ENCODE measurements around the gene SPECC1. TPM values are rescaled to one million over a fixed set of nuclear protein-coding genes. Genes with fewer than 3 reads are reported as not detected.

Gene SPECC1
- total and polyA plus RNA-seq, 2 of the 13 experiments (the other 11 are each of a cell fraction or from before 2014, with no cell fraction given) = 2.3 to 6.9 TPM

- Histone ChIP-seq H3K9me3 (ENCODE audit: low read length) (peaks cover 19% of the 10 kb centered on the region), H3K27me3 (ENCODE audit: control insufficient read depth in 1 of 2, insufficient read depth in 2 of 2, low read length in 2 of 2) (no peaks in the 10 kb centered on the region; a peak in 1 of 5 replicates), H3K27ac (ENCODE audit: extremely low read length, insufficient read depth, low read length) (no peak overlapping the region), H3K4me2 (ENCODE audit: low read depth, low read length) (no peak overlapping the region), H3K4me3 (replicated peaks in 1 of 3; ENCODE audit: insufficient read depth in 1 of 3, low read depth in 2 of 3, low read length in 3 of 3) (no peak overlapping the region), H3K4me1 (ENCODE audit: insufficient read depth, low read length) (no peaks in the 10 kb centered on the region), H4K20me1 (ENCODE audit: insufficient read depth, low read length) (no peaks in the 10 kb centered on the region), H3K36me3 (replicated peaks in 1 of 2; ENCODE audit: control insufficient read depth in 1 of 2, insufficient read depth in 2 of 2, low read length in 2 of 2) (no peaks in the 10 kb centered on the region), H3K79me2 (ENCODE audit: insufficient read depth, low read length) (no peaks in the 10 kb centered on the region), H3K9ac (ENCODE audit: insufficient read depth, low read depth, low read length) (no peak overlapping the region), H2AFZ (ENCODE audit: low read length) (no peak overlapping the region)
- BruUV-seq (replicated peaks) = no TSS peak
- in situ Hi-C loops (cut with HindIII; ENCODE audit: extremely low pct_ligation_motif_present, low pct_unique_long_range_greater_than_20kb) = loop anchor here (25.0 kb wide), 1 partner anchor 320 kb away; the partner anchor contains the start of gene AKAP10
- TF ChIP-seq POLR2AphosphoS5 (IDR thresholded peaks at IDR 0.05; ENCODE audit: low read depth, low read length) (no peak), ZNF557 (CRISPR knock-in tag; IDR thresholded peaks at IDR 0.05) (no peak), HDAC1 (CRISPR knock-in tag; IDR thresholded peaks at IDR 0.05) (no peak), TGIF2 (CRISPR knock-in tag; IDR thresholded peaks at IDR 0.05) (no peak), SAP130 (CRISPR knock-in tag; IDR thresholded peaks at IDR 0.05; ENCODE audit: low read depth) (no peak), FOXJ3 (CRISPR knock-in tag; IDR thresholded peaks at IDR 0.05; ENCODE audit: borderline replicate concordance) (no peak), NBN (conservative IDR thresholded peaks at IDR 0.05) (no peak), RELA (CRISPR knock-in tag; IDR thresholded peaks at IDR 0.05) (no peak), HHEX (CRISPR knock-in tag; IDR thresholded peaks at IDR 0.05) (no peak)
- TF ChIP-seq, protein P1, sequence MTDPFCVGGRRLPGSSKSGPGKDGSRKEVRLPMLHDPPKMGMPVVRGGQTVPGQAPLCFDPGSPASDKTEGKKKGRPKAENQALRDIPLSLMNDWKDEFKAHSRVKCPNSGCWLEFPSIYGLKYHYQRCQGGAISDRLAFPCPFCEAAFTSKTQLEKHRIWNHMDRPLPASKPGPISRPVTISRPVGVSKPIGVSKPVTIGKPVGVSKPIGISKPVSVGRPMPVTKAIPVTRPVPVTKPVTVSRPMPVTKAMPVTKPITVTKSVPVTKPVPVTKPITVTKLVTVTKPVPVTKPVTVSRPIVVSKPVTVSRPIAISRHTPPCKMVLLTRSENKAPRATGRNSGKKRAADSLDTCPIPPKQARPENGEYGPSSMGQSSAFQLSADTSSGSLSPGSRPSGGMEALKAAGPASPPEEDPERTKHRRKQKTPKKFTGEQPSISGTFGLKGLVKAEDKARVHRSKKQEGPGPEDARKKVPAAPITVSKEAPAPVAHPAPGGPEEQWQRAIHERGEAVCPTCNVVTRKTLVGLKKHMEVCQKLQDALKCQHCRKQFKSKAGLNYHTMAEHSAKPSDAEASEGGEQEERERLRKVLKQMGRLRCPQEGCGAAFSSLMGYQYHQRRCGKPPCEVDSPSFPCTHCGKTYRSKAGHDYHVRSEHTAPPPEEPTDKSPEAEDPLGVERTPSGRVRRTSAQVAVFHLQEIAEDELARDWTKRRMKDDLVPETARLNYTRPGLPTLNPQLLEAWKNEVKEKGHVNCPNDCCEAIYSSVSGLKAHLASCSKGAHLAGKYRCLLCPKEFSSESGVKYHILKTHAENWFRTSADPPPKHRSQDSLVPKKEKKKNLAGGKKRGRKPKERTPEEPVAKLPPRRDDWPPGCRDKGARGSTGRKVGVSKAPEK (CRISPR knock-in tag; IDR thresholded peaks at IDR 0.05; ENCODE audit: borderline replicate concordance) = no peak
- TF ChIP-seq, protein P2, sequence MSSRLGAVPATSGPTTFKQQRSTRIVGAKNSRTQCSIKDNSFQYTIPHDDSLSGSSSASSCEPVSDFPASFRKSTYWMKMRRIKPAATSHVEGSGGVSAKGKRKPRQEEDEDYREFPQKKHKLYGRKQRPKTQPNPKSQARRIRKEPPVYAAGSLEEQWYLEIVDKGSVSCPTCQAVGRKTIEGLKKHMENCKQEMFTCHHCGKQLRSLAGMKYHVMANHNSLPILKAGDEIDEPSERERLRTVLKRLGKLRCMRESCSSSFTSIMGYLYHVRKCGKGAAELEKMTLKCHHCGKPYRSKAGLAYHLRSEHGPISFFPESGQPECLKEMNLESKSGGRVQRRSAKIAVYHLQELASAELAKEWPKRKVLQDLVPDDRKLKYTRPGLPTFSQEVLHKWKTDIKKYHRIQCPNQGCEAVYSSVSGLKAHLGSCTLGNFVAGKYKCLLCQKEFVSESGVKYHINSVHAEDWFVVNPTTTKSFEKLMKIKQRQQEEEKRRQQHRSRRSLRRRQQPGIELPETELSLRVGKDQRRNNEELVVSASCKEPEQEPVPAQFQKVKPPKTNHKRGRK (CRISPR knock-in tag; IDR thresholded peaks at IDR 0.05) = no peak
- TF ChIP-seq, protein P3, sequence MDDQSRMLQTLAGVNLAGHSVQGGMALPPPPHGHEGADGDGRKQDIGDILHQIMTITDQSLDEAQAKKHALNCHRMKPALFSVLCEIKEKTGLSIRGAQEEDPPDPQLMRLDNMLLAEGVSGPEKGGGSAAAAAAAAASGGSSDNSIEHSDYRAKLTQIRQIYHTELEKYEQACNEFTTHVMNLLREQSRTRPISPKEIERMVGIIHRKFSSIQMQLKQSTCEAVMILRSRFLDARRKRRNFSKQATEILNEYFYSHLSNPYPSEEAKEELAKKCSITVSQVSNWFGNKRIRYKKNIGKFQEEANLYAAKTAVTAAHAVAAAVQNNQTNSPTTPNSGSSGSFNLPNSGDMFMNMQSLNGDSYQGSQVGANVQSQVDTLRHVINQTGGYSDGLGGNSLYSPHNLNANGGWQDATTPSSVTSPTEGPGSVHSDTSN (CRISPR knock-in tag; IDR thresholded peaks at IDR 0.05; ENCODE audit: borderline replicate concordance) = no peak
- POLR2A ChIA-PET = no interaction called here
- CTCF ChIA-PET (ENCODE audit: low intra/inter-chr PET ratio, low total read pairs) = no interaction called here
- no peak for ATAC-seq
- intact Hi-C loops (cut with micrococcal nuclease; ENCODE audit: unreplicated experiment) = no loop called here
- no peak for DNase-seq (ENCODE audit: low spot score)
- no peak for FAIRE-seq
Observed at GRCh38 chr17:20306924-20307323, 297.8 kb downstream of the SPECC1 start.
